ENCODE results near the gene NRSN2. TPM values are rescaled to one million over a fixed set of nuclear protein-coding genes. Genes with fewer than 3 reads are reported as not detected.
"Not testable (repeated sequence)": the region's sequence is repeated elsewhere in the genome, so short reads cannot be mapped to it uniquely, and the experiment has no call there.

NRSN2 gene
- total and polyA plus RNA-seq, 2 donors (not counting 3 experiments of a cell fraction or from before 2014, with no cell fraction given) = 36.9 to 64.1 TPM

DNA sequence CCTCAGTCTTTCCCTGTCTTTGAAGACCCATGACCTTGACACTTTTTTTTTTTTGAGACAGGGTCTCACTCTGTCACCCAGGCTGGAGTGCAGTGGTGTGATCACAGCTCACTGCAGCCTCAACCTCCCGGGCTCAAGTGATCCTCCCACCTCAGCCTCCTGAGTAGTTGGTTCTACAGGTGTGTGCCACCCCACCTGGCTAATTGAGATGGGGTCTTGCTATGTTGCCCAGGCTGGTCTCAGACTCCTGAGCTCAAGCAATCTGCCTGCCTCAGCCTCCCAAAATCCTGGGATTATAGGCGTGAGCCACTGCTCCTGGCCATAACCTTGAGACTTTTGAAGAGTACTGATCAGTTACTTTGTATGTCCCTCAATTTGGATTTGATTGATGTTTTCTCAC is 46.4 kb downstream of the NRSN2 start:
- H3K9ac ChIP-seq (replicated peaks; ENCODE audit: extremely low read depth, insufficient read depth, low read length); H3K4me3 ChIP-seq (replicated peaks in 1 of 3; ENCODE audit: insufficient read depth in 1 of 3, low read depth in 1 of 3, low read length in 3 of 3); H3K27ac ChIP-seq (ENCODE audit: insufficient read depth, low read depth, low read length); H3K4me1 ChIP-seq (ENCODE audit: control insufficient read depth, extremely low read depth, insufficient read depth, low read length); H3K9me1 ChIP-seq (replicated peaks; ENCODE audit: control insufficient read depth, extremely low read depth, insufficient read depth, low read length); H3K4me2 ChIP-seq (ENCODE audit: insufficient read depth, low read length); H3K27me3 ChIP-seq (ENCODE audit: control insufficient read depth in 2 of 2, insufficient read depth in 2 of 2, low read length in 2 of 2); DNase-seq (ENCODE audit: low read depth, low spot score); H3K79me2 ChIP-seq (ENCODE audit: control insufficient read depth, insufficient read depth, low read length); H4K20me1 ChIP-seq (replicated peaks; ENCODE audit: control insufficient read depth, extremely low read depth, insufficient read depth, low read length); intact Hi-C loops (cut with micrococcal nuclease); H2AFZ ChIP-seq (ENCODE audit: low read depth, low read length); FAIRE-seq; H3K9me3 ChIP-seq (replicated peaks; ENCODE audit: control insufficient read depth, insufficient read depth, low read length); POLR2A ChIA-PET; dilution Hi-C loops (cut with MboI; ENCODE audit: extremely low pct_ligation_motif_present, low sequenced_read_pairs); BruUV-seq (replicated peaks): not testable (repeated sequence)
- CTCF ChIA-PET = interaction anchor here (1.0 to 1.6 kb wide), 3 partner anchors 11 to 38 kb away, joined by 3 to 5 read pairs (median 4); no protein-coding TSS in a partner anchor
- peaks cover 17 to 38% of the 10 kb centered on the region in 2 experiments for H3K36me3 ChIP-seq (ENCODE audit: control insufficient read depth in 2 of 2, extremely low read depth in 1 of 2, insufficient read depth in 2 of 2, low read length in 2 of 2)

DNA sequence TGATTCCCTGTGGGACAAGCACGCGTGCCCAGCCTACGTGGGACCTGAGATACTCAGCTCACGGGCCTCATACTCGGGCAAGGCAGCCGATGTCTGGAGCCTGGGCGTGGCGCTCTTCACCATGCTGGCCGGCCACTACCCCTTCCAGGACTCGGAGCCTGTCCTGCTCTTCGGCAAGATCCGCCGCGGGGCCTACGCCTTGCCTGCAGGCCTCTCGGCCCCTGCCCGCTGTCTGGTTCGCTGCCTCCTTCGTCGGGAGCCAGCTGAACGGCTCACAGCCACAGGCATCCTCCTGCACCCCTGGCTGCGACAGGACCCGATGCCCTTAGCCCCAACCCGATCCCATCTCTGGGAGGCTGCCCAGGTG is 49.3 kb downstream of the NRSN2 start:
- FAIRE-seq (no peak), DNase-seq (ENCODE audit: low read depth, low spot score) (no peak)
- Histone ChIP-seq H3K9me1 (replicated peaks; ENCODE audit: control insufficient read depth, extremely low read depth, insufficient read depth, low read length) (no peaks in the 10 kb centered on the region), H3K4me1 (ENCODE audit: control insufficient read depth, extremely low read depth, insufficient read depth, low read length) (no peaks in the 10 kb centered on the region), H2AFZ (ENCODE audit: low read depth, low read length) (no peak overlapping the region), H3K27ac (ENCODE audit: insufficient read depth, low read depth, low read length) (no peak overlapping the region), H3K79me2 (ENCODE audit: control insufficient read depth, insufficient read depth, low read length) (no peaks in the 10 kb centered on the region), H3K9me3 (replicated peaks; ENCODE audit: control insufficient read depth, insufficient read depth, low read length) (no peaks in the 10 kb centered on the region), H3K27me3 (ENCODE audit: control insufficient read depth in 2 of 2, insufficient read depth in 2 of 2, low read length in 2 of 2) (no peaks in the 10 kb centered on the region), H4K20me1 (replicated peaks; ENCODE audit: control insufficient read depth, extremely low read depth, insufficient read depth, low read length) (no peaks in the 10 kb centered on the region), H3K36me3 (ENCODE audit: control insufficient read depth in 2 of 2, extremely low read depth in 1 of 2, insufficient read depth in 2 of 2, low read length in 2 of 2) (peaks cover 8 to 24% of the 10 kb centered on the region in 2 experiments), H3K4me3 (replicated peaks in 1 of 3; ENCODE audit: insufficient read depth in 1 of 3, low read depth in 1 of 3, low read length in 3 of 3) (no peak overlapping the region), H3K9ac (replicated peaks; ENCODE audit: extremely low read depth, insufficient read depth, low read length) (no peak overlapping the region), H3K4me2 (ENCODE audit: insufficient read depth, low read length) (no peak overlapping the region)
- ChIA-PET POLR2A (no interaction called here), CTCF (interaction anchor here (1.2 to 1.4 kb wide), 3 partner anchors 11 to 41 kb away, joined by 3 read pairs; no protein-coding TSS in a partner anchor)
- intact Hi-C loops (cut with micrococcal nuclease) = no loop called here
- TF ChIP-seq JUN (IDR thresholded peaks at IDR 0.05; ENCODE audit: borderline replicate concordance, insufficient read depth, insufficient read length, low read depth) (no peak), GATA2 (IDR thresholded peaks at IDR 0.05; ENCODE audit: insufficient read depth, insufficient read length, low read depth, low read length) (no peak), FOS (IDR thresholded peaks at IDR 0.05; ENCODE audit: borderline replicate concordance, insufficient read depth, low read length) (no peak), EZH2 (IDR thresholded peaks at IDR 0.05; ENCODE audit: borderline replicate concordance, low read depth, low read length, severe bottlenecking) (no peak), MYC (IDR thresholded peaks at IDR 0.05; ENCODE audit: low read depth, low read length) (no peak), POLR2AphosphoS5 (IDR thresholded peaks at IDR 0.05; ENCODE audit: insufficient read depth, low read depth, low read length) (no peak), POLR2A (IDR thresholded peaks at IDR 0.05; ENCODE audit: low read depth, low read length) (no peak)
- TF ChIP-seq, protein P1, sequence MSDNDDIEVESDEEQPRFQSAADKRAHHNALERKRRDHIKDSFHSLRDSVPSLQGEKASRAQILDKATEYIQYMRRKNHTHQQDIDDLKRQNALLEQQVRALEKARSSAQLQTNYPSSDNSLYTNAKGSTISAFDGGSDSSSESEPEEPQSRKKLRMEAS (IDR thresholded peaks at IDR 0.05; ENCODE audit: insufficient read depth, insufficient read length) = no peak
- TF ChIP-seq, protein P2, sequence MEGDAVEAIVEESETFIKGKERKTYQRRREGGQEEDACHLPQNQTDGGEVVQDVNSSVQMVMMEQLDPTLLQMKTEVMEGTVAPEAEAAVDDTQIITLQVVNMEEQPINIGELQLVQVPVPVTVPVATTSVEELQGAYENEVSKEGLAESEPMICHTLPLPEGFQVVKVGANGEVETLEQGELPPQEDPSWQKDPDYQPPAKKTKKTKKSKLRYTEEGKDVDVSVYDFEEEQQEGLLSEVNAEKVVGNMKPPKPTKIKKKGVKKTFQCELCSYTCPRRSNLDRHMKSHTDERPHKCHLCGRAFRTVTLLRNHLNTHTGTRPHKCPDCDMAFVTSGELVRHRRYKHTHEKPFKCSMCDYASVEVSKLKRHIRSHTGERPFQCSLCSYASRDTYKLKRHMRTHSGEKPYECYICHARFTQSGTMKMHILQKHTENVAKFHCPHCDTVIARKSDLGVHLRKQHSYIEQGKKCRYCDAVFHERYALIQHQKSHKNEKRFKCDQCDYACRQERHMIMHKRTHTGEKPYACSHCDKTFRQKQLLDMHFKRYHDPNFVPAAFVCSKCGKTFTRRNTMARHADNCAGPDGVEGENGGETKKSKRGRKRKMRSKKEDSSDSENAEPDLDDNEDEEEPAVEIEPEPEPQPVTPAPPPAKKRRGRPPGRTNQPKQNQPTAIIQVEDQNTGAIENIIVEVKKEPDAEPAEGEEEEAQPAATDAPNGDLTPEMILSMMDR (IDR thresholded peaks at IDR 0.05; ENCODE audit: extremely low read depth in 1 of 2, insufficient read depth in 1 of 2, low read depth in 1 of 2, low read length in 2 of 2) = no peak
- no TSS peak for BruUV-seq (replicated peaks)
- dilution Hi-C loops (cut with MboI; ENCODE audit: extremely low pct_ligation_motif_present, low sequenced_read_pairs) = no loop called here
